HEK293T (cell line): ENCODE measurements around the gene ZNF615.

Experiments
- CTCF ChIA-PET: fragments of 350-600 bp; formaldehyde crosslinking; extraction: SDS; loops from one replicate; lab custom pipeline; 2021; ENCODE audit warnings: antibody characterized with exemption, inconsistent platforms; lab: Yijun Ruan, JAX
- POLR2A ChIA-PET: fragments of 350-600 bp; formaldehyde crosslinking; extraction: SDS; loops from one replicate; lab custom pipeline; 2020; ENCODE audit warnings: antibody characterized with exemption, inconsistent platforms; lab: Yijun Ruan, JAX
- DNase-seq: peaks from one replicate; pipeline ENCODE4 v3.0.0; 2012; ENCODE audit warnings: mixed read lengths; ENCODE audit errors: extremely low spot score
- ARNT ChIP-seq: fragments of 450-650 bp; IDR thresholded peaks from 2 replicates; pipeline ENCODE4 v1.6.1; 2017; ENCODE audit warnings: mild to moderate bottlenecking
- BHLHE40 ChIP-seq: fragments of 450-650 bp; IDR thresholded peaks from 2 replicates; pipeline ENCODE4 v1.6.1; 2016; ENCODE audit warnings: mild to moderate bottlenecking, moderate library complexity, borderline replicate concordance
- CTBP1 ChIP-seq: fragments of 450-650 bp; IDR thresholded peaks from 2 replicates; pipeline ENCODE4 v1.6.1; 2016; ENCODE audit warnings: borderline replicate concordance
- ELF4 ChIP-seq: fragments of 450-650 bp; IDR thresholded peaks from 2 replicates; pipeline ENCODE4 v1.6.1; 2017; ENCODE audit warnings: antibody characterized with exemption
- FOXA1 ChIP-seq: fragments of 450-650 bp; IDR thresholded peaks from 2 replicates; pipeline ENCODE4 v1.6.1; 2016; ENCODE audit warnings: mild to moderate bottlenecking
- FOXK2 ChIP-seq: fragments of 450-650 bp; IDR thresholded peaks from 2 replicates; pipeline ENCODE4 v1.6.1; 2016; ENCODE audit warnings: mild to moderate bottlenecking
- FOXM1 ChIP-seq: fragments of 450-650 bp; IDR thresholded peaks from 2 replicates; pipeline ENCODE4 v1.6.1; 2017; ENCODE audit warnings: mild to moderate bottlenecking, borderline replicate concordance
- HDGF ChIP-seq: fragments of 450-650 bp; IDR thresholded peaks from 2 replicates; pipeline ENCODE4 v1.6.1; 2017; ENCODE audit warnings: antibody characterized with exemption, borderline replicate concordance
- L3MBTL2 ChIP-seq: fragments of 450-650 bp; conservative IDR thresholded peaks from 2 replicates; pipeline ENCODE4 v1.6.1; 2016; ENCODE audit warnings: mild to moderate bottlenecking
- LEF1 ChIP-seq: fragments of 450-650 bp; IDR thresholded peaks from 2 replicates; pipeline ENCODE4 v1.6.1; 2017; ENCODE audit warnings: mild to moderate bottlenecking, borderline replicate concordance
- NFRKB ChIP-seq: fragments of 450-650 bp; IDR thresholded peaks from 2 replicates; pipeline ENCODE4 v1.6.1; 2016; ENCODE audit warnings: mild to moderate bottlenecking, moderate library complexity
- PKNOX1 ChIP-seq: fragments of 450-650 bp; IDR thresholded peaks from 2 replicates; pipeline ENCODE4 v1.6.1; 2016
- SP1 ChIP-seq: fragments of 450-650 bp; IDR thresholded peaks from 2 replicates; pipeline ENCODE4 v1.6.1; 2017
- SUZ12 ChIP-seq: fragments of 450-650 bp; IDR thresholded peaks from 2 replicates; pipeline ENCODE4 v1.6.1; 2016; ENCODE audit warnings: mild to moderate bottlenecking
- TARDBP ChIP-seq: fragments of 450-650 bp; IDR thresholded peaks from 2 replicates; pipeline ENCODE4 v1.6.1; 2016
- ZNF384 ChIP-seq: fragments of 450-650 bp; IDR thresholded peaks from 2 replicates; pipeline ENCODE4 v1.6.1; 2016

Gene ZNF615

GRCh38 chr19:51948975-51949374 is 59.0 kb downstream of the ZNF615 start:
- CTCF ChIA-PET, result no interaction called here

GRCh38 chr19:51946602-51947001 is 61.4 kb downstream of the ZNF615 start:
- DNase-seq, result no peak
- TF ChIP-seq SP1 (no peak), ELF4 (no peak), TARDBP (no peak), FOXA1 (no peak), LEF1 (no peak), FOXK2 (no peak), HDGF (no peak), BHLHE40 (no peak), CTBP1 (no peak), SUZ12 (no peak), FOXM1 (no peak), ZNF384 (no peak), L3MBTL2 (no peak), PKNOX1 (no peak), NFRKB (no peak), ARNT (no peak)
- POLR2A ChIA-PET, result no interaction called here
- CTCF ChIA-PET, result no interaction called here

More at GRCh38 chr19:51948975-51949374, 59.0 kb downstream of the ZNF615 start:
- no peak for TF ChIP-seq FOXK2
- no peak for TF ChIP-seq PKNOX1
- TF ChIP-seq LEF1, result no peak
- no peak for TF ChIP-seq FOXA1
- no peak for TF ChIP-seq ARNT
- TF ChIP-seq HDGF, result no peak
- TF ChIP-seq ELF4, result no peak
- TF ChIP-seq FOXM1, result no peak
- TF ChIP-seq CTBP1, result no peak
- TF ChIP-seq TARDBP, result no peak
- no peak for DNase-seq
- POLR2A ChIA-PET, result no interaction called here

GRCh38 chr19:51944798-51945552 is 63.0 kb downstream of the ZNF615 start:
- POLR2A ChIA-PET, result no interaction called here
- CTCF ChIA-PET, result no interaction called here
- DNase-seq, result no peak
- TF ChIP-seq CTBP1 (no peak), BHLHE40 (no peak), FOXA1 (no peak), FOXK2 (no peak), FOXM1 (no peak), L3MBTL2 (no peak), HDGF (no peak), ELF4 (no peak), SUZ12 (no peak), SP1 (no peak), LEF1 (no peak), TARDBP (no peak), NFRKB (no peak), PKNOX1 (no peak), ZNF384 (no peak), ARNT (no peak)
